GM12872 (cell line): ENCODE data around the gene NCKAP5.

Source experiments
- TF ChIP-seq, protein P1 (sequence below): IDR thresholded peaks from 3 replicates; pipeline ENCODE4 v1.5.1; 2011; ENCODE audit warnings: low read depth, mild to moderate bottlenecking, low read length, moderate library complexity; ENCODE audit not compliant: insufficient read depth

Gene NCKAP5

DNA sequence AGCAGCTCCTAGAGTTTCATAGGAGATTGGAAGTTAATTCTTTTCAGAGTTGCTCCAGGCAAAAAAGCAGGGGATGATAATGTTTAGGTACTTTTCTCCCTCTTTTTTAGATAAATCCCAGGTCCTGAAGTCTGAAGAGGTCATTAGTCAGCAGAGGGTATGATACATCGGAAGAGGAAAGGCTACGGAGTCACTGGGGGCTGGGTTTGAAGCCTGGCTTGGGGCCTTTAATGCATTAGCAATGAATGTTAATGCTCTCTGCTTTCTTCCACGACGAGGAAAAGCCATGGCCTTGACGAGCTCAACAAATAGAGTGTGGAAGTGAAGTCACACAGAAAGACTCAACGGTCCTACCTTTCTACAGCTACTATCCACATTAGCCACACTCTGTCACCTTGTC is 235.1 kb downstream of the NCKAP5 start:
- TF ChIP-seq, protein P1, sequence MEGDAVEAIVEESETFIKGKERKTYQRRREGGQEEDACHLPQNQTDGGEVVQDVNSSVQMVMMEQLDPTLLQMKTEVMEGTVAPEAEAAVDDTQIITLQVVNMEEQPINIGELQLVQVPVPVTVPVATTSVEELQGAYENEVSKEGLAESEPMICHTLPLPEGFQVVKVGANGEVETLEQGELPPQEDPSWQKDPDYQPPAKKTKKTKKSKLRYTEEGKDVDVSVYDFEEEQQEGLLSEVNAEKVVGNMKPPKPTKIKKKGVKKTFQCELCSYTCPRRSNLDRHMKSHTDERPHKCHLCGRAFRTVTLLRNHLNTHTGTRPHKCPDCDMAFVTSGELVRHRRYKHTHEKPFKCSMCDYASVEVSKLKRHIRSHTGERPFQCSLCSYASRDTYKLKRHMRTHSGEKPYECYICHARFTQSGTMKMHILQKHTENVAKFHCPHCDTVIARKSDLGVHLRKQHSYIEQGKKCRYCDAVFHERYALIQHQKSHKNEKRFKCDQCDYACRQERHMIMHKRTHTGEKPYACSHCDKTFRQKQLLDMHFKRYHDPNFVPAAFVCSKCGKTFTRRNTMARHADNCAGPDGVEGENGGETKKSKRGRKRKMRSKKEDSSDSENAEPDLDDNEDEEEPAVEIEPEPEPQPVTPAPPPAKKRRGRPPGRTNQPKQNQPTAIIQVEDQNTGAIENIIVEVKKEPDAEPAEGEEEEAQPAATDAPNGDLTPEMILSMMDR: no peak

DNA sequence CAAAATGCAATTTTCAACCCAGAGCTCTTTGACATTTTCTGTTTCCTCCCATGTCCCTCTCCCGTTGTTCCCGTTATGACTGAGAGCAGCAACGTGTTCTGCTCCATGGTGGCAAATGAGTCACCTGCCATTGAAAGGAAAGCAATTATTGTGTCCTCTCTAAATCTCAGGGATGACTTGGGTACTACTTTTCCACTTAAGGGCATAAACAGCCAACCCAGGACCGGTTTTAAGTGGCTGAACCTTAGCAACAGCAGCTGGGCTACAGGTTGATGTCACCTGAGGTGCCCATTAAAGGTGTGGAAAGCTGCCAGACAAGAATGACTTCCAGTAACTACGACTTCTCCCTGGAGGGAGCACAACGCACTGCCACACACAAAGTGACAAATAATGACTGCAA is 236.8 kb downstream of the NCKAP5 start:
- TF ChIP-seq, protein P1: no peak

DNA sequence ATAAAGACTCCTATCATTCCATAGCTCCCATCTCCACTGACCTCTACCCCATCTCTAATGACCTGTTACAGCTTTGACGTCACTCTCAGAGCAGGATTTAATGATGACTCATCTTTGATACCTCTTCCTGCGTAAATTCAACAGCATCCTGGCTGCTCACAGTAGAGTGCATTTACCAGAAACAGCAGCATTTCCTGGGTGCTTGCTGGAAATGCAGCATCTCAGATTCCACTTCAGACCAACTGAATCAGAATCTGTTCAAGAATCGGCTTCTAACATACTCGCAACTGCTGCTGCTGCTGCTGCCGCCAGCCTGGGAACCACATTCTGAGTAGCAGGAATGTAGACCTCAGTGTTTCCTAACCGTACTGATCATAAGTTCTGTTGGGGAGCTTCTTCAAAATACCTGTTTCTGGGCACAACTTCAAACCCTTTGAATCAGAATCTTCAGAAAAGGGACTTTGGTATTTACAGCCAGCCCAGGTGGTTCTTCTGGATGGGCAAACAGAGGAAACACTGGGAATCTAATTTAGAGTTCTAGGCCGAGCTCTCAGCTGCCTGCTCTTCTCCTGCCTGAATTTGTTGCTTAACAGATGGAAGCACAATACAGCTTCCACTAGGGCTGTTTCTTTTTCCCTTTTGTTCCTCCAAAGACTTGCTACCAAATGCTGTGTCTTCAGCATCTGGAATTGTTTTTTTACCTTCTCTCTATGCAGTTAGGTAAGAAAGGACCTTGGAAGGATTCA is 241.4 kb downstream of the NCKAP5 start:
- TF ChIP-seq, protein P1: no peak

DNA sequence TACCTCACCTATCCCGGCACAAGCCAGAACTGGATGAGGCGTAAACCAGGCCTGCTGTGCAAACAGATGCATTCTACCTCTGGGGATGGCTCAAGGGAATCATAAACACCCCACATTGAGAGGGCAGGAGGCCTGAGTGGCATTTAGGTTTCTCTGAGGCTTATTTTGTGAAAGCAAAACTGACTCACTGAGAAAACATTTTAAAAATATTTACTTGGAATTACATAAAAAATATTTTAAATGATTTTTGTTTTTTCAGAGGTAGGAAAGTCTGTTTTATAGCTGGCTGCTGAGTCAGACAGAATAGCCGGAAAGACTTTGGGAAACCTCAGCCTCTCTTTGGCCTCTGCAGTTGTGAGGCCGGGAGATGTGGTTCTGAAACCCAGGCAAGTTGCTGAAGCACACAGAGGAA is 244.1 kb downstream of the NCKAP5 start:
- TF ChIP-seq, protein P1: no peak

DNA sequence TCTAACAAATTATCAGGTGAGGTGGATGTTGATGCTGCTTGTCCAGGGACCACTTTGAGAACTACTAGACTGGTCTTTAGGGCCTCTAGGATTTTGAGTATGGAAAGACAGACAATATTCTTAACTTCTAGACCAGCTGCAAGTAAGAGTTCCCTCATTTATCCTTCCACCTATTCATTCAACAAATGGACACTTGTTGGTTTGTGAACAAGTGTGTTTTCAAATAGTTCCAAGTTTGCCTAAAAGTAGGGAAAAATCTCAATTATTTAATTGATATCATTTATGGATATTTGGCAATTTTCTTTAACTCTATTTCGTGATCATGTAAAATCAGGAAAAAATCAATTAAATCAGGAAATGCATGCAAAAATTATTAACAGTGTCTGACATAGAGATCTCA is 245.4 kb downstream of the NCKAP5 start:
- TF ChIP-seq, protein P1: no peak

DNA sequence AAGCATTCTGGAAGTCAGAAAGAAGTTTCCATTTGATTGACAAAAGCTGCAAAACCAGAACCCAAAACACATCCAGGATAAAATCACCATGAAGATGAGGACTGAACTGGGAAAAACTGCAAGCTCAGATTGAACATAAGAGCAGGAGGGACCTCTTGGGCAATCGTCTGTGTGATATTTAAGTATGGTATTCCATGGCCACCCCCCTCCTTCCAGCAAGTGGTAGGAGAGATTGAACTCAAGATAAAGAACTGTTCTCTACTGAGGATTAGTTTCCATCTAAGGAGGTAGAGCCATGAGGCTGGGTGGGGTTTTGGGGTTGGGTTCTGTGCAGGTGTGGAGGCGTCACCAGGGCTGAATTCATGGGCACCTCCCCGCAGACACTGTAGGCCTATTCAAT is 251.1 kb downstream of the NCKAP5 start:
- TF ChIP-seq, protein P1: no peak

DNA sequence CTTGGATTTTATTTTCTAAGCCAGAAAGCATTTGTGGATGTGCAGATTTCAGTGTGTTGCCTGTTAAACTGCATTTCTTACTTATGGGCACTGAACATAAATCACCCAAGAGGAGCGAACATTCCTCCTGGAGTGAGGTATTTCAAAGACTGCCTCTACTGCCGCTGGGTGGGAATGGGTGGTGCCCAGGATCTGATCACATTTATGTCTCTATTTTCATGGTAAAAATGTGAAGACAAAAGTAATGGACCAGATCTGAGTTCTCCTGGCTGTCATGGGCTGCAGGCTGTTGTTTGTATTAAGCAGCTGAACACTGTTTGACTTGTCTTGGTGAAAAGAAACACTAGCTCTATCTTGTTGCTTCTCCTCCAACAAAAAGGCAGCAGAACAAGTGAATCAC is 251.7 kb downstream of the NCKAP5 start:
- TF ChIP-seq, protein P1: no peak
